HG03520 (cell line): Measurements from ENCODE around the gene TOP1.
A peak's percentile ranks its signal among the peaks of the same experiment; 100 is the strongest.

Experiments used
- ATAC-seq: cut with Tn5 transposase; IDR thresholded peaks from one replicate; pipeline ENCODE4 v1.9.1; 2021; ENCODE audit warnings: mild to moderate bottlenecking, moderate library complexity; ENCODE audit not compliant: unreplicated experiment

Gene TOP1

GRCh38 chr20:41055679-41056078 is 27.1 kb downstream of the TOP1 start:
- no peak for ATAC-seq

DNA sequence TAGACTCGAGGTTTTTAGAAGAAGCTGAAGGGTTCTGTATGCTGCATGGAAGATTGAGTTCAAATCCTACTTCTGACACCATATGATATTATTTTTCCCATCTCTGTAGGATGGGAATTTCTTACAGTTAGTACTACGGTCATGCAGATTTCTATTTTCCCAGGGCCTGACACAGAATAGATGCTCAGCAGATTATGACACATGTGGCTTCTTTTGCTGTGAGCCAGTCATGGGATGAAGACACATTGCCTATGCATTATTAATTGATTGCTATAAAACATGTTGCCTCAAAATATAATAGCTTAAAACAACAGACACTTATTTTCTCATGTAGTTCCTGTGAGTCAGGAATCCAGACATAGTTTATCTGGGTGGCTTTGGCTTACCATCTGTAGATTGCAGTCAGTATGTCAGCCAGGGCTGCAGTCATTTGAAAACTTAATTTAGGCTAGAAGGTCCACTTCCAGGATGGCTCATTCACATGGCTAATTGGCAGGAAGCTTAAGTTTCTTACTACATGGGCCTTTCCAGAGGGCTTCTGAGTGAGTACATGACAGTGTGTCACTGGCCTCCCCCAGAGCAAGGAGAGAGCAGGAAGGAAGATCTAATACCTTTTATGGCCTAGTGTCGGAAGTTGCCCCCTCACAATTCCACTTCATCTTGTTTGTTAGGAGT is 29.5 kb downstream of the TOP1 start:
- ATAC-seq = no peak

- no peak for ATAC-seq
Observed at GRCh38 chr20:41058674-41059635, 30.3 kb downstream of the TOP1 start.

DNA sequence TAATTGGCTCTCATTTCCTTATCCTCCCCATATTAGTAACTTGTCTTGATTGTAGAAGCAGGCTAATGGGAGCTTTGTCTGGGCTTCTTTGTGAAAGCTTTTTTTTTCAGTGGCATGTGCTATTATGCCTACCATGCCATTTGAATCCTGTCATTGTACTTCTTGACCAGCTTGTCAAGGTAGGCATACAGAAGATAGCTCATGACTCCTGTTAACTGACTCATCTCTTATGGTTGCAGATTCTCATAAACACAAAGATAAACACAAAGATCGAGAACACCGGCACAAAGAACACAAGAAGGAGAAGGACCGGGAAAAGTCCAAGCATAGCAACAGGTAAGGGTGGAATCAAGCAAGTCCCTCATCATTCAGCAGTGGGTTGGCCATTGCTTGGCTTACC is 32.5 kb downstream of the TOP1 start:
- no peak for ATAC-seq

DNA sequence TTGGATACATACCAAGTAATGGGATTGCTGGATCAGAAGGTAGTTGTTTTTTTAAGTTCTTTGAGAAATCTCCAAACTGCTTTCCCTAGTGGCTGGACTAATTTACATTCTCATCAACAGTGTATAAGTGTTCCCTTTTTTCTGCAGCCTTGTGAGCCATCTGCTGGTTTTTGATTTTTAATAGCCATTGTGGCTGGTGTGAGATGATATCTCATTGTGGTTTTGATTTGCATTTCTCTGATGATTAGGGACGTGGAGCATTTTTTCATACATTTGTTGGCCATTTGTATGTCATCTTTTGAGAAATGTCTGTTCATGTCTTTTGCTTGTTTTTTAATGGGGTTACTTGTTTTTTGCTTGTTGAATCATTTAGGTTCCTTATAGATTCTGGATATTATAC is 34.8 kb downstream of the TOP1 start:
- ATAC-seq = no peak

GRCh38 chr20:41064377-41064776 is 35.8 kb downstream of the TOP1 start:
- ATAC-seq = peak; percentile 67

- ATAC-seq = no peak
Observed at GRCh38 chr20:41065716-41066115, 37.1 kb downstream of the TOP1 start.

- ATAC-seq = no peak
Observed at GRCh38 chr20:41068806-41069205, 40.2 kb downstream of the TOP1 start.

DNA sequence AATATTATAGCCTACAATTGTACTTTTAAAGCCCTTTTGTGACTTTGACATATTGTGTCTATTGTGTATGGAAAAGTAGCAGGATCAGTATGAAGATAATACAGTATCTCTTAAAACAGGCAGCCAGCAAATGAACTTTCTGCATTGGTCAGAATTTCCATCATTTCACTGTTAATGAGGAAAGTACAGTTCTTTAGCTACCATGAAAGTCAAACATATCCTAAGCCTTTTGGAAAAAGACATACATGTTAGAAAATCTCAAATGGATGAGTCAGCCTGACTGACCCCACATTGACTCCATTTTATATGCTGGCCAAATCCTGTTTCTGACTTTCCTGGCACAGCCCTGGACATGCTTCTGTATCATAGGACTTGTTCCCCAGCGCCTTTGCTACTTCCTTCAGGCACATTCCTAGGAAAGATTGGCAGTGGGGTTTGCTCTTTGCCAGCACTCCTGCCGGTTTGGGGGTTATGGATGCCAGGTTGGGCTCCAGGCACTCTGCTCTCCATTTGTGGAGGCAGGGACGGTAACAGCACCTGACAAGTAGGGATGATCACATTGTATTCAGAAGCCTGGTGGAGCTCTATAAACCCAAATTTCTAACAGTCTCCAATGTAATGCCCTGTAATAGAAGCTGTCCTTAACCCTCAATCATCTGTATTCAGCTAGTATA is 43.7 kb downstream of the TOP1 start:
- ATAC-seq = no peak

GRCh38 chr20:41072915-41073314 is 44.3 kb downstream of the TOP1 start:
- no peak for ATAC-seq

GRCh38 chr20:41074441-41074840 is 45.8 kb downstream of the TOP1 start:
- no peak for ATAC-seq

- ATAC-seq = no peak
Observed at GRCh38 chr20:41076776-41077175, 48.2 kb downstream of the TOP1 start.

- no peak for ATAC-seq
Observed at GRCh38 chr20:41078329-41078728, 49.7 kb downstream of the TOP1 start.

GRCh38 chr20:41079066-41079465 is 50.4 kb downstream of the TOP1 start:
- no peak for ATAC-seq

GRCh38 chr20:41080866-41081265 is 52.2 kb downstream of the TOP1 start:
- ATAC-seq = no peak

- no peak for ATAC-seq
Observed at GRCh38 chr20:41081276-41081814, 52.7 kb downstream of the TOP1 start.

GRCh38 chr20:41082306-41082705 is 53.7 kb downstream of the TOP1 start:
- ATAC-seq = no peak

DNA sequence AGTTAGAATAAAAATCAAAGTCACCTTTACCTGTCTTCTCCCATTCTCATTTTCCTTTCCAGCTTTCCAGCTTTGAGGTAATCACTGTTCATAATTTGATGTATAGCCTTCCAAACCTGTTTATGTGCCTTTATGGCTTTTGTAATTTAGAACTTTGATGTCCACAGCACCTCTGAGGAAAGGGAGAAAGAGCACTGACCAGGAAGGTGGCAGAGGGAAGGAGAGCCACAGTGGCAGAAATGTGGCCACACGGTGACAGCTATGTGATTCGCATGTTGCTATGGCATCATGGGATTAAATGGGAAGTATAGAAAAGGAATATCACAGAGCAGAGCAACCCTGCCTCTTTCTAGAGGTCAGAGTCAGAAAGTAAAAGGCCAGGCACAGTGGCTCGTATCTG is 57.0 kb downstream of the TOP1 start:
- ATAC-seq = no peak

- ATAC-seq = no peak
Observed at GRCh38 chr20:41086402-41087324, 58.0 kb downstream of the TOP1 start.

DNA sequence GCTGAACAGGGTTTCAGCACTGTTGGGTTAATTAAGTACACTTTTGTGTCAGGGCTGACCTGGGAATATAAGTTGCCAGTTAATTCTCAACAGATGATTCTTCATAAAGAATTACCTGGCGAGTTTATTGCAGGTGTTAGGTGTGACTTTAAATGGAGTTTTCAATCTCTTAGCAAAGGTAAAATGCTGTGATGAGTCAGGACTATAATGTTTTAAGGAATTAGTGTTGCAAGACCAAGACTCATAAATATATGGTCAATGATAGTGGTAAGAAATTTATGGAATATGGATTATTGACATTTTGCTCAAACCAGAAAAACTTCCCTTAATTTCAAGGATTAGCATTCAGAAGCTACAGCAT is 58.7 kb downstream of the TOP1 start:
- ATAC-seq = no peak
